Stimulated activated CD4-positive, alpha-beta T cell treated with anti-CD3 and anti-CD28 coated beads, Interleukin-12 subunit alpha, Interleukin-12 subunit beta, amount 100 ng/mL, for 24 hours (primary cell): ENCODE data around the gene SORCS1.

Experiments used
- DNase-seq, 2 experiments: peaks; one replicate each; pipeline ENCODE4 v3.0.0-alpha.2; 2020; ENCODE audit warnings: low read depth in 2 of 2

SORCS1 gene

DNA sequence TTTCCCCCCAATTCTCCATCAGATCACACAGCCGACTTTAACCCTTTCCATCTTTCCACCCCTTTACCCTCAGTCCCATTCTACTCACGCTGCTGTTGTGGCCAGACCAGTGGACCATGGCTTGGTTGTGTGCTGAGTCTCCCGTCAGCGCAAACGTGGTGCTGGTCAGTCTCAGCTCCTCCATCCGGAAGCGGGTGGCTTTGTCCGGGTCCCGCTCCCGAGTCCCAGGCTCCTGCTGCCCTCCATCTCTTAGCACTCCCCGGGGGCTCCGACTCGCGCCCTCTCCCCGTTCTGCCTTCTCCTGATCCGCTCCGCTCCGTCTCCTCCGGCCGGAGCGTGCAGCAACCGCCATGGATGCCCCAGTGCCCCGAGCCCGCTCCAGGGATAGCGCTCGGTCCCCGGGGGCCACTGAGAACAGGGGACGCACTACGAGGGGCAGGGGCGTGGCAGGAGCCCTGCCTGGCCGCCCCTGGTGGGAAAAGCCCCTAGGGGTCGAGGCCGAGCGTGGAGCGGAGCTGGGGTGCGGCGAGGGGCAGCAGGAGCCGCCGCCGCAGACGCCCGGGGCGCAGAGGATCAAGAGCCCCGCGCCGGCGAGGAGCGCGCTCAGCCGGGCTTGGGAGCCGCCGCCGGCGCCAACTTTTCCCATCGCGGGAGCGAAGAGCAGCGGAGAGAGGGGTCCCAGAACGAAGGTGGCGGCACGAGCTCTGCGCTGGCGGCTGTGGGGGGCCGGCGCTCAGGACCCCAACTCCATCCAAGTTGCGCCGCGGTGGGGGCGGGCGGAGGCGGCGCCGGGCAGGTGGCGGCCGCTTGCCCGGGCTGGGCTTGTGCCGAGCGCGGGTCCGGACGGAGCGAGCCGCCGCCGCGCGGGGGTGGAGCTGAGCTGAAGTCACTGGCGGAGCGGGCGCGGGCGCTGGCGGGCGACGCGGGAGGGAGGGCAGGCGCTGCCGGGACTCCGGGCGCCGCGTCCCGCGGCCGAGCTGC lies at the start of gene SORCS1:
Gene SORCS1, minus strand, starts transcription at position 826 of the 981 bp plus-strand sequence.
- DNase-seq, result no peak

DNA sequence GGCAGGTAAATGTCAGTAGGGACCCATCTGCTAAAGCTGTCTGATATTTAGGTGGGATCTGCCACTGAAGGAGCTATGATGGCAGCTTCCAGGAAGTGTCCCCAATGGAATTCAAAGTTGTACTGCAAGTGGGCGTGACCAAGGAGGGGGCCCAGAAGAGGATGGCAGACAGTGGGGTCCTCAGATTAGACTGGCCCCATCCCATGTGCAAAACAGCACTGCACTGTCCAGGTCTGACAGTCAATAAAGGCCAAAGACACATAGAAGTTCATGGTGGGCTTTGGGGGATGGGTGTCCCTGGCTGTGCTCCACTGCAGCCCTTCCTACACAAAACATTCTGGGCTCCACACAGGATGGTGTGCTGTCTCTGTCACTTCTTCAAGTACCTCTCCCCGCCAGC lies 49.8 kb upstream of the SORCS1 start:
- DNase-seq, result no peak

DNA sequence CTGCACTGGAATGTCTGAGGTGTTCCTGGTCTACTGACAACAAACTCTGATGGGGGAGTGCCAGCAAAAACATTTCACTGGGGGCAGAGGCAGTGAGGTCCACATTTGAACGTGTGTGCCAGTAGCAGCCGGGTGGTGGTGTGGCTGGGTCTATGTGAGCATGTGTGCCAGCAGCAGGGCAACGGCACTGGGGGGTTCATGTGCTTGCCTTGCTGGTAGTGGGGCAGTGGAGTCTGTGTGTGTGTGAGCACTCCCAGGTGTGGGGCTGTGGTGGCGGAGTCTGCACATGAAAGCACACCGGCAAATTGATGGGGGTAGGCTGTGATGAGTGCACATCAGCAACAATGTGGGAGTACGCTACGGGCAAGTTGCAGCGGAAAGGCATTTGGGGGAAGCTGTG lies 49.4 kb upstream of the SORCS1 start:
- no peak for DNase-seq

DNA sequence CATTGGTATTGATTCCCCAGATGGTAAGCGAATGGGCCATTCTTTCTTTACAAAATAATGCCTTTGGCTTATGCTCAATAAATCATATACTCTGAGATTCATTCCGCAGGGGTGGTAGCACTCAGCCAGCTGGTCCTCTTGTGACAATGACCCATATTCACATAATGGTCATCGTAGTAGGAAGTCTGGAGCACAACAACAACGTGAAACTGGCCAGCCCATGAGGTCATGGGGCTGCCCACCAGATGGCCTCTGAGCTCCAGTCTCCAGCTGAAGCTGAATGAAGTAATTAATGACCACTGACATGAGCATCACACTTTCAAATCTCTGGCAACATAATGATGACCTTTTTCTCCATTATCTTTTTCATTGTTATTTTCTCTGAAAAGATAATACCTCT lies 42.3 kb upstream of the SORCS1 start:
- no peak for DNase-seq

GRCh38 chr10:107169516-107169915 lies 5.0 kb upstream of the SORCS1 start:
- no peak for DNase-seq

DNA sequence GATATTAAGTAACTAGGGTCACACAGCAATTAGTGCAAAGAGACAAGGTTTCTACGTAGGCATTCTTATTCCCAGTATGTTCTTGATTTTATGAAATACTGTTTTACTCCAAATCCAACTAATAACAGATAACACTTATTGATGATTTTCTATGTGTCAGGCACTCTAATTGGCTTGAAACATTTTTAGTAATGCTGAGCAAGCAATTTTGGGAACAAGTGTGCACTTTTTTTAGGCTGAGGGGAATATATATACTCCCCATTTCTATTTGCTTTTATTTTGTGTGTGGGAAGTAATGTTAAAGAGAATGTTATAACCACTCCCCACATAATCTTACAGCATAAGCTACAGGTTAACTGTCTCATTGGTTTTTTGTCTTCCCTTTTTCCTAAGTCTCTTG lies 4.2 kb upstream of the SORCS1 start:
- DNase-seq, result no peak

GRCh38 chr10:107166403-107166802 lies 1.9 kb upstream of the SORCS1 start:
- no peak for DNase-seq

- no peak for DNase-seq
Measured at GRCh38 chr10:107164992-107165391, 486 bp upstream of the SORCS1 start.

GRCh38 chr10:107163076-107163855 lies 1.2 kb downstream of the SORCS1 start:
- DNase-seq, result no peak

DNA sequence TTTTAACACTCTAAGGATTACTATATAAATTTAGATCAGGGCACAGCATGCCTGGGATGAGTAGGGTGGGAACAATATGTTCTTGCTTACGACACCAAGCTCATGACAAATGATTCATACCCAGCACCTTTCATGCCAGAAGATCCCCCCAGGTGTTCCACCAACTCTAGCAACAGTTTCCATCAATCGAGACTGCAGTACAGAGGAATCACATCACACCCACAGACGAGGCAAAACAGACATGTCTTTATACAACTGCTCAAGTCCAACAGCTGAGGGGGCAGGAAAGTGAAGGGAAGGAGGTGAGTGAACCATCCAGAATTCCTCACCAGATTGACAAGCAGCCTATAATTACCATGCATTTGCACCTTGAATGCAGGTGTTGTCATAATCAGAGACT lies 3.6 kb downstream of the SORCS1 start:
- DNase-seq, result no peak

DNA sequence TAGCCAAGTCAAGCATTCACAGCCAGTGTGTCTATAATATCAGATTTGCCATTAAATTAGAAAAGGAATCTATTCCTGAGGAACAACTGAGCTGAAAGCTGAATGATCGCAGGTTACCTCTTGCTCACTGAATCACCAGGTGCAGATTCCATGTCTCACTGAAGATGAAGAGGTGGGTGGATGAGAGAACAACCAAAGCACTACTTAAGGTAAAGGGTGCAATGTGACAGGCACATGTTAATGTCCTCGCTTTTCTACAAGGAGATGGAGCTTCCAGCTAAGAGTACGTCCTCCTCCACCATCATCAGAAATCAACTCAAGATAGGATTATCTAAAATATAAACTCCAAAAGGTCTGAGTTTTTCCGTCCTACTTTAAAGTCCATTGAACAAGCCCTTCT lies 4.6 kb downstream of the SORCS1 start:
- DNase-seq, result no peak

DNA sequence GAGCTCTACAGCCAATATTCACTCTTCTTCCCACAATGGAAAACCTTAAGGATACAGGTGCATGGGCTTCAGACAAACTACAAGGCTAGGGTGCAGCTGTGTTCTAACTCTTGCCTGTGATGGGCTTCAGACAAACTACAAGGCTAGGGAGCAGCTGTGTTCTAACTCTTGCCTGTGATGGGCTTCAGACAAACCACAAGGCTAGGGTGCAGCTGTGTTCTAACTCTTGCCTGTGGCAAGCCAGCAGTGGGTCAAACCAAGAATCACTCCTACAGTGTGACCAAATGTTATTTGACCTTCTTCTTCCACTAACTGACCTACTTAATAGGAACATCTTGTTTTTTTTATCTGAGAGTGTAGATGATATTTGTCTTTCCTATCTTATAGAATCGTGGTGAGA lies 7.4 kb downstream of the SORCS1 start:
- DNase-seq, result no peak

- no peak for DNase-seq
Measured at GRCh38 chr10:107152087-107152486, 12.4 kb downstream of the SORCS1 start.

DNA sequence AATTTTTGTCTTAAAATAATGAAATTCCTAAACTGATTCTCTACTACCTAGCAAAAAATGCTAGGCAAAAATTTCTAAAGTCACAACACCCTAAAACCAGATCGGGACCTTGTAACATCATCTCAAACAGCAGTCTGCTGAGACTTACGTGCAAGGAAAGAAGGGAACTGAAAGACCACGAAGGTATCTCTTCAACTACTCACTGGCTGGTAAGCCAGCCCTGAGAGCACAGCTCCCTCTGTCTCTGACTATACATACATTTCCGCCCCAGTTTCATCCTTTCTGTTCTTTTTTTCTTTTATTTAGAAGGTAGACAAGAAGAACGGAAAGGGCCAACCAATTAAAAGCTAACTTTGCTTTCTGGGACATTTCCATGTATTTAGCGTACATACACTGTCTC lies 15.6 kb downstream of the SORCS1 start:
- DNase-seq, result no peak

DNA sequence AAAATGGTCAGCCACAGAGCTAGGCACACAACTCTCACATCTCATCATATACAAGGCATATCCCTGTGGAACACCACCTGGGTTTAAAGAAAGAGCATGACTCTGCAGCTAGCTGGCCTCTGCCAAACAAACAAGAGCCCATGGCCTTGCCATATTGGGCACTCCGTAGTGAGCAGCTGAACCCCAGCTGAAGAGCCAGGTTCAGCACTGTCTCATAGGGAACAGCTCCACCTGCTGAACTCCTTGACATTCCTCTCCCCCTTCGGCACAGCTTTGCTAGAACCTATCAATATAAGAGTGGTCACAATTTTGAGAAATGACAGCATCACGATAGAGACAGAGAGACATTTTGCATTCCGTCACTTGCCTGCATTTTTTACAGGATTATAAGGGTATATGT lies 20.0 kb downstream of the SORCS1 start:
- DNase-seq, result no peak

DNA sequence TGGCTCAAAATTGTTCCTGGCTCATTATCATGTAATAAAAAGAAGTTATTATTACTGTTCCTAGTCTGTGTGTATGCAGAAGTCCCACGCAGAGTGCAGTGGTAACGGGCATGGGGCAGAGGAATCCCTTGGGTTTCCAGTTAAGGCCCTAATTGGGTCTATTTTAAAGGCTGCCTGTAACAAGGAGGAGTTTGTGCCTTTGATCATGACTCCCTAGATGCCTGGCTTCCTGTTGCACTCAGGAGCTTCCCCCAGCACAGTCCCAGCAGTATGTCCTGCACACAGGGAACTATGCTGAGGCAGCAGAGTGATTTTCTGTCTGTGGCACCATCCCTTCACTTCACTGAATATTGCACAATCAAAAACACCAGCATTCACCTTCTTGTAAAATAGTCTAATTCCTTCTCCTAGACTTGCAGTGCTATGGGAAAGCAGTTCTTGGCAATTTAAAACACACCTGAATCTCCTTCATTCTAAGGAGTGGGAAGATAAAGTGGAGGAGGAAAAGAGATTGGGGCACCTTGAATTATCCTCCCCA lies 22.9 kb downstream of the SORCS1 start:
- no peak for DNase-seq

DNA sequence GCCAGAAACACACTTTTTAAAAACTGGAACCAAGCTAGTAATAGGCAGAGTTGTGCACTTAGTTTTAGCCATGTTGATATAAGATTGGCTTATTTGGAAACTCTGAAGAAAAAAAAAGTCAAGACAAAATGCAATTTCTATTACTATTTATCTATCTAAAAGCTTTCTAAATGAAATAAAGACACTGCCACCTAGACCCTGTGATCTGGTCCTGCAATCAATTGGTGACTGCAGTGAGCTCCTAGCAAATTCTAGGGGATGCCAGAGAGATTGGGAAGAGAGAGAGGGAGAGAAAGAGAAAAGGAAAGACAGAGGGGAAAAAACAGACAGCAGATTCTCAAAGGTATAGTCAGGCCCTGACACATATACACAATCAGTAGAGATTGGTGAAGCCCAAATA lies 25.3 kb downstream of the SORCS1 start:
- no peak for DNase-seq

DNA sequence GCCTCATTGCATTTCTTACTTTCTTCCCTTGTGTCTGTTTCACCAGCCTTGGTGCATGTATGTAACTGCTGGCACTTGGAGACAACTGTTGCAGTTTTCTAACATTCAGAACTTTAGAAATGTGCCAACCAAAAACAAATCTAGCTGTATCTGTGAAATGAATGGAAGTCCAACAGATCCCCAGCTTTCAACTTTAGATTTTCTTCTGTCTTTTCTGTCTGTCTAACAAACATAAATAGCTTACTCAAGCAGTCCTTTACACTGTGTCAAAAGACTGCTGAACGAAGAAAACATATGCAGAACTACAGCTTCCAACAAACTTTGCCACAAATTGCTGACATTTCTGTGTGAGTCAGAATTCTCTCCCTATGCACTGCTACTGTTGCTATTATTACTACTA lies 30.9 kb downstream of the SORCS1 start:
- DNase-seq, result no peak

DNA sequence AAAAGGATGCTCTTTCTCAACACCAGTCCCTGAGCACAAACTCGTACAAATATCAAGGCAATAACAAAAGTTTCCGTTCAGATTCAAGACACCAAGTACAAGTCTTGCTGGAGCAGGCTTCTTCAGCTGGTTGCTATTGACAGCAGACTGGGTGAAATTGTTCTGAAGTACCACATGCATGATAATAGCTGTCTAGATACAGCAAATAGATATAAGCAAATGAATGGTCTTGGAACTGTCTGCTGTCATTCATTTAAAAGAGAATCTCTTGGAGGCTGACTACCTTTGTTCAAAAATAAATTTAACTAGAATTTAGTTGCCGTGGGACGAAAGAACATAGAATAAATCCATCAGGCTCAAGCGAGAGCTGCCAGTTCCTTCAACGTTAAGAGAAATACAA lies 35.5 kb downstream of the SORCS1 start:
- no peak for DNase-seq

DNA sequence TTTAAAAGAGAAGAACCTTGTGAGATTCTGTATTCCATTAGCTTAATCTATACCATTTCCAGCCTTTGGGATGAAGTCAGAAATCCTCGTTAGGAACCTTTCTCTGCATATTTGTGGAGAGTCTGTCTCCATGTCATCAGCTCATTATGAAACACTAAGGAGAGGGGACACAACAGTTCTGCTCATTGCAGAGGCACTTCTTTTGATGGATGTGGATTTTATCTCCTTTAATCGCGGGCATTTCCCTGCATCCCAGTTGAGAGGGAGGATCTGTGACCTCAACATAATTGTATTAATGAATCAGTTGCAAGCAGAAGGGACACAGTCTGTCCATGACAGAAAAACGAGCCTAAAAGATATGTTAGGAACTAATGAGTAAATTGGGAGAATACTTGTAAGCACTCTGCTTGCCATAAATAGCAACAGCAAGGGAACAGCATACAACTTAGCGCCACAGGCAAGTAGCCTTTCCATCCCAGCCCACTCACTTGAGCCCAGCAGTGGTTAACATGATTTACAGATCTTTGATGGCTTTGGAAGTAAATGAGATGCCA lies 37.9 kb downstream of the SORCS1 start:
- no peak for DNase-seq

- DNase-seq, result no peak
Measured at GRCh38 chr10:107122703-107123102, 41.8 kb downstream of the SORCS1 start.

- no peak for DNase-seq
Measured at GRCh38 chr10:107118866-107119265, 45.6 kb downstream of the SORCS1 start.
